Neural crest cell (in vitro differentiated cells): ENCODE data around the gene ZNF181. TPM values are rescaled to one million over a fixed set of nuclear protein-coding genes. Genes with fewer than 3 reads are reported as not detected.
A peak's percentile ranks its signal among the peaks of the same experiment; 100 is the strongest.
"Not testable (repeated sequence)": the region's sequence is repeated elsewhere in the genome, so short reads cannot be mapped to it uniquely, and the experiment has no call there.

Source experiments
- DNase-seq: peaks from one replicate; pipeline ENCODE4 v3.0.0; 2021; ENCODE audit warnings: low read depth, mixed read lengths, low spot score
- H3K27ac Mint-ChIP-seq: one replicate; pipeline ENCODE4 v1.8.0; 2021; ENCODE audit warnings: mild to moderate bottlenecking, mixed read lengths; ENCODE audit not compliant: unreplicated experiment
- H3K27me3 Mint-ChIP-seq: 2 replicates; pipeline ENCODE4 v1.8.0; 2021; ENCODE audit warnings: low read depth, mild to moderate bottlenecking, mixed read lengths
- H3K36me3 Mint-ChIP-seq: 2 replicates; pipeline ENCODE4 v1.8.0; 2021; ENCODE audit warnings: low read depth, mild to moderate bottlenecking, mixed read lengths
- H3K4me1 Mint-ChIP-seq: 2 replicates; pipeline ENCODE4 v1.8.0; 2021; ENCODE audit warnings: mixed read lengths
- H3K4me3 Mint-ChIP-seq: one replicate; pipeline ENCODE4 v1.8.0; 2021; ENCODE audit warnings: mild to moderate bottlenecking, mixed read lengths
- H3K9me3 Mint-ChIP-seq: 2 replicates; pipeline ENCODE4 v1.8.0; 2021; ENCODE audit warnings: mixed read lengths
- CTCF ChIP-seq: fragments of 200-600 bp; sonication (generic); conservative IDR thresholded peaks from 2 replicates; pipeline ENCODE4 v1.5.0; 2021; ENCODE audit warnings: antibody characterized with exemption, mild to moderate bottlenecking
- long read RNA-seq: library from polyadenylated mRNA; unstranded; transcript quantifications from one replicate; pipeline ENCODE4 v2.0.0, GENCODE V29; 2020
- total RNA-seq: library from RNA; stranded (reverse); gene quantifications from 2 replicates; pipeline ENCODE4 v1.2.1, GENCODE V29; 2021

The ZNF181 gene
- 6.3 and 8.0 TPM in 2 replicates for total RNA-seq
- long read RNA-seq, full-length matches to known transcripts, result 4 of 25 reads
- long read RNA-seq, partial matches to known transcripts, result 0 of 25 reads
- long read RNA-seq, other reads (novel, unspliced or antisense), result 21 of 25 reads

DNA sequence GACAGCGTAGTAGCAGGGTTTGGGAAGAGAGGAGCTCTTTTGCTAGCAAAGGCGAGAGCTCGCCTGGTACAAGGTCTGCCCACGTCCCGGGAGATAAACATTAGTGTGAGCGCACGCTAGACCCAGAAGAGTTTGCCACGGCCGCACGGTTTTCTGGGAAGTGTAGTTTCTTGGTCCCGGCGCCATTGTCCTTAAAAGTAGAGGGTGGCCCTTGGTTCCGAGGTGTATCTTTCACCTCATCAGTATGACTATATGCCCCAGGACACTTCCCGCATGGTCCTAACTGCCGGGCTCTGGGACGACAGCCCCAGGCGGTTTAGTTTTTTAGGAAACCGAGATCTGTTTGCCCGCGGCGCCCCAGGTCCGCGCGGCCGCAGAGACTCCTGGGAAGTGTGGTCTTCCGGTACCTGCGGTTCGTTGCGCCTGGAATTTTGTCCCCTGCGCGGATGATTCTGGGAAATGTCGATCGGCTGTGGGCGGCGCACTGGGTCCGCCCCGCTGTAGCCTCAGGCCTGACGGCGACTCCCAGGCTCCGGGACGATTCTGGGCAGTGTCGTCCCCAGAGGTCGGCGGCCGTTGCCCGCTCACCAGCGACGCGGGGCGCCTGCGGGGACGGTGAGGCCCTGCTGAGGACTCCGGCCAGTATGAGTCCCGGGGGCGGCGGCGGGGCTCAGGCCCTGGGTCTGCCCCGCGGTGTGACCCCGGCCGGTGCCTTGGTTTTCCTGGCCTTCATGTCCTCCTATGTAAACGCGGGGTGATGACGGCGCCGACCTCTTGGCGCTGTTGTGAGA lies at the start of gene ZNF181:
Gene ZNF181 (plus strand): TSS at position 498 of the 791 bp plus-strand sequence. CDS start 795 bp downstream, outside the sequence.
- DNase-seq, result peak; percentile 79
- Mint-ChIP-seq H3K9me3 (peaks cover 3% of the 10 kb centered on the region), H3K27ac (peak within 1 kb of the TSS; percentile 99), H3K27me3 (no peaks in the 10 kb centered on the region), H3K36me3 (peaks cover 18% of the 10 kb centered on the region), H3K4me1 (peaks cover 22% of the 10 kb centered on the region), H3K4me3 (peak within 1 kb of the TSS; percentile 94)
- no peak for TF ChIP-seq CTCF

DNA sequence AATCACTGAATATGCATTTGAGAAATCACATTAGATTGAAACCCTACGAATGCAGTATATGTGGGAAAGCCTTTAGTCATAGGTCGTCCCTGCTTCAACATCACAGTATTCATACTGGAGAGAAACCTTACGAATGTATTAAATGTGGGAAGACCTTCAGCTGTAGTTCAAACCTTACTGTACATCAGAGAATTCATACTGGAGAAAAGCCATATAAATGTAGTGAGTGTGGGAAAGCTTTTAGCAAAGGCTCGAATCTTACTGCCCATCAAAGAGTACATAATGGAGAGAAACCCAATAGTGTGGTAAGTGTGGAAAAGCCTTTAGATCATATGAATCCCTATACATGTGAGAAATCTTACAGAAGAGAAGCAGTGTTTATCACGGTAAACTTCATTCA lies 48.8 kb upstream of the ZNF181 start:
- H3K4me1 Mint-ChIP-seq, H3K4me3 Mint-ChIP-seq, DNase-seq, H3K27ac Mint-ChIP-seq: not testable (repeated sequence)
- Mint-ChIP-seq H3K36me3 (peaks cover 72% of the 10 kb centered on the region), H3K27me3 (peaks cover 14% of the 10 kb centered on the region), H3K9me3 (peaks cover 44% of the 10 kb centered on the region)

GRCh38 chr19:34686455-34686854 lies 47.6 kb upstream of the ZNF181 start:
- Mint-ChIP-seq H3K9me3 (peaks cover 42% of the 10 kb centered on the region), H3K4me3 (no peak overlapping the region), H3K36me3 (peaks cover 62% of the 10 kb centered on the region)

GRCh38 chr19:34687348-34687747 lies 46.7 kb upstream of the ZNF181 start:
- Mint-ChIP-seq H3K27me3 (peaks cover 30% of the 10 kb centered on the region), H3K9me3 (peaks cover 42% of the 10 kb centered on the region), H3K4me1 (no peaks in the 10 kb centered on the region), H3K4me3 (no peak overlapping the region), H3K27ac (no peak overlapping the region), H3K36me3 (peaks cover 55% of the 10 kb centered on the region)
- DNase-seq, result no peak
- TF ChIP-seq CTCF, result no peak

More at GRCh38 chr19:34686455-34686854, 47.6 kb upstream of the ZNF181 start:
- H3K27me3 Mint-ChIP-seq, result peaks cover 23% of the 10 kb centered on the region
- TF ChIP-seq CTCF, result no peak
- no peak for DNase-seq
- H3K27ac Mint-ChIP-seq, result no peak overlapping the region
- no peaks in the 10 kb centered on the region for H3K4me1 Mint-ChIP-seq

GRCh38 chr19:34688592-34688991 lies 45.5 kb upstream of the ZNF181 start:
- no peak for TF ChIP-seq CTCF
- peaks cover 44% of the 10 kb centered on the region for H3K36me3 Mint-ChIP-seq
- DNase-seq, result no peak
- no peak overlapping the region for H3K27ac Mint-ChIP-seq
- no peaks in the 10 kb centered on the region for H3K4me1 Mint-ChIP-seq
- peaks cover 36% of the 10 kb centered on the region for H3K27me3 Mint-ChIP-seq
- H3K4me3 Mint-ChIP-seq, result no peak overlapping the region
- H3K9me3 Mint-ChIP-seq, result peaks cover 35% of the 10 kb centered on the region

- no peak for TF ChIP-seq CTCF
- Mint-ChIP-seq H3K36me3 (peaks cover 27% of the 10 kb centered on the region), H3K4me3 (no peak overlapping the region), H3K27me3 (peaks cover 38% of the 10 kb centered on the region), H3K27ac (no peak overlapping the region), H3K4me1 (no peaks in the 10 kb centered on the region), H3K9me3 (peaks cover 31% of the 10 kb centered on the region)
- DNase-seq, result no peak
Observed at GRCh38 chr19:34690372-34690771, 43.7 kb upstream of the ZNF181 start.
